Fibroblast of mammary gland (primary cell): ENCODE results near the gene ARHGEF28.
A peak's percentile ranks its signal among the peaks of the same experiment; 100 is the strongest.

Experiments
- DNase-seq: peaks from one replicate; pipeline ENCODE4 v3.0.0-alpha.2; 2010; ENCODE audit warnings: low read depth
- H3K4me3 ChIP-seq: 2 replicates; pipeline ENCODE4 v1.5.1; 2011; ENCODE audit warnings: low read depth, mild to moderate bottlenecking, low read length, moderate library complexity; ENCODE audit not compliant: control insufficient read depth
- TF ChIP-seq, protein P1 (sequence below): conservative IDR thresholded peaks from 2 replicates; pipeline ENCODE4 v1.5.1; 2011; ENCODE audit warnings: low read depth, low read length, inconsistent platforms; ENCODE audit not compliant: control insufficient read depth, insufficient read depth

The ARHGEF28 gene

GRCh38 chr5:73954381-73954780 is 328.4 kb downstream of the ARHGEF28 start:
- no peak overlapping the region for H3K4me3 ChIP-seq
- peak; percentile 27 for DNase-seq
- TF ChIP-seq, protein P1, sequence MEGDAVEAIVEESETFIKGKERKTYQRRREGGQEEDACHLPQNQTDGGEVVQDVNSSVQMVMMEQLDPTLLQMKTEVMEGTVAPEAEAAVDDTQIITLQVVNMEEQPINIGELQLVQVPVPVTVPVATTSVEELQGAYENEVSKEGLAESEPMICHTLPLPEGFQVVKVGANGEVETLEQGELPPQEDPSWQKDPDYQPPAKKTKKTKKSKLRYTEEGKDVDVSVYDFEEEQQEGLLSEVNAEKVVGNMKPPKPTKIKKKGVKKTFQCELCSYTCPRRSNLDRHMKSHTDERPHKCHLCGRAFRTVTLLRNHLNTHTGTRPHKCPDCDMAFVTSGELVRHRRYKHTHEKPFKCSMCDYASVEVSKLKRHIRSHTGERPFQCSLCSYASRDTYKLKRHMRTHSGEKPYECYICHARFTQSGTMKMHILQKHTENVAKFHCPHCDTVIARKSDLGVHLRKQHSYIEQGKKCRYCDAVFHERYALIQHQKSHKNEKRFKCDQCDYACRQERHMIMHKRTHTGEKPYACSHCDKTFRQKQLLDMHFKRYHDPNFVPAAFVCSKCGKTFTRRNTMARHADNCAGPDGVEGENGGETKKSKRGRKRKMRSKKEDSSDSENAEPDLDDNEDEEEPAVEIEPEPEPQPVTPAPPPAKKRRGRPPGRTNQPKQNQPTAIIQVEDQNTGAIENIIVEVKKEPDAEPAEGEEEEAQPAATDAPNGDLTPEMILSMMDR = no peak

- H3K4me3 ChIP-seq = no peak overlapping the region
- DNase-seq = no peak
- TF ChIP-seq, protein P1 = no peak
These were observed 329.4 kb downstream of the ARHGEF28 start for GRCh38 chr5:73955271-73955846.

DNA sequence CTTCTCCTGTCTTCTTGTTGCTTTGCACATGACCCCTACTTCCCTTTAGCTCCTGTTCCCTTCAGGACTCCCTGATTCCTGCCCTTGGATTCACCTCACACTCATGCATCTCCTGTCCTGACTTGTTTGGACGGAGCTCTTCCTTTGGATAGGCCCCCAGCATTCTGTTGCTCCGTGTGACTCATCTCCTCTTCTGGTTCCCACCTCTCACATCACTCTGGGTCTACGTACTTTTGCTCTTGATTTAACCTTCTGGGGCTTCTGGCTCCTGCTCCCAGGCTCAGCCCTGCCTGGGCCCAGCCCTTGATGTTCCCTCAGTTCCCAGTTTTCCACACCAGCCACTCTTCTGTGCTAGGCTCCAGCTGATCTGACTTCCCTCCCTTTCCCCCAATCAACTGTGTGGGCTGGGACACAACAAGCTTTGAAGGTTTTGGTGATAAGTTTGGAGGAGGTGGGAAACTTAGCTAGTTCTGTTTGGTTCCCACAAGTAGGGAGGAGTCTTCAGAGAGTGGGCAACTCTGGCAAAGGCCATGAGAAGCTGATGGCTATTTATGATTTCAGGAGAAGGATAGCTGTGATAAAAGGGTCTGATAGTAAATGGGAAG is 331.5 kb downstream of the ARHGEF28 start:
- TF ChIP-seq, protein P1 = no peak
- H3K4me3 ChIP-seq = no peak overlapping the region
- peak; percentile 62 for DNase-seq

GRCh38 chr5:73958037-73958436 is 332.0 kb downstream of the ARHGEF28 start:
- TF ChIP-seq, protein P1 = no peak
- no peak overlapping the region for H3K4me3 ChIP-seq

DNA sequence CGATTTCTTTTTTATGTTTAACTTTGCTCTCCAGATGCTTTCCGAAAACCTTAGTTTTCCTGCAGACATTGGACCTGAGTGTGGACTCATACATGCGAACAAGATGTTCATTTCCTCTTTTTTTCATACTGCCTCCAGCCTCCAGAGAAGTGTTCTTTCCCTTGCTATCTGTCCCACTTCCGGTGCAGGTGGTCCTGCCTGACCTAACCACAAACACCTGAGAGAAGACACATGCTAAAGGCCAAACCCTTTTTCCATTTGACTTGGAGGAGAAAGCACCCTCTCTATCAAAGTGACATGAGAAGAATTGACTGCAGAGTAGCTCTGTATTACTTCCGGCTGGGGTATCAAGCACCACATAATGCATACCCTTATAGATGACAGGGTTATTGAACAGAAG is 334.0 kb downstream of the ARHGEF28 start:
- DNase-seq = no peak
- no peak overlapping the region for H3K4me3 ChIP-seq
- TF ChIP-seq, protein P1 = no peak

More at GRCh38 chr5:73958037-73958436, 332.0 kb downstream of the ARHGEF28 start:
- DNase-seq = no peak

GRCh38 chr5:73960426-73960825 is 334.4 kb downstream of the ARHGEF28 start:
- TF ChIP-seq, protein P1 = no peak
- DNase-seq = peak; percentile 50
- H3K4me3 ChIP-seq = no peak overlapping the region
